K562 (cell line): ENCODE measurements around the gene DNMBP. TPM values are rescaled to one million over a fixed set of nuclear protein-coding genes. Genes with fewer than 3 reads are reported as not detected.
A peak's percentile ranks its signal among the peaks of the same experiment; 100 is the strongest.

Source experiments
- ATAC-seq: fragments of 200-7000 bp; cut with Tn5 transposase; 3 replicates; pipeline ENCODE4 v1.9.1; 2020; ENCODE audit warnings: moderate library complexity
- BruUV-seq: library from RNA; stranded (reverse); fragments of 400-500 nt; replicated peaks from 2 replicates; lab custom pipeline; 2021; lab: Mats Ljungman, UMichigan
- CTCF ChIA-PET: fragments of 300-600 bp; formaldehyde crosslinking; extraction: SDS; loops from one replicate; lab custom pipeline; 2021; ENCODE audit warnings: low intra/inter-chr PET ratio; lab: Yijun Ruan, JAX
- POLR2A ChIA-PET: fragments of 300-600, 350-650 bp; sonication (Branson Sonifier 250); formaldehyde crosslinking; extraction: SDS; loops from one replicate; lab custom pipeline; 2021; ENCODE audit warnings: antibody characterized with exemption, inconsistent platforms; lab: Yijun Ruan, JAX
- DNase-seq, 4 experiments: peaks; one replicate each; pipeline versions ENCODE4 v3.0.0 to v3.0.0-alpha.2; 2011 to 2018; ENCODE audit warnings: low spot score in 3 of 4, mixed read lengths in 3 of 4; ENCODE audit errors: extremely low read depth in 1 of 4
- FAIRE-seq: peaks from 2 replicates; lab custom pipeline; 2011; peaks lifted over from hg19 to GRCh38; lab: Jason Lieb, UNC
- H2AFZ ChIP-seq: 2 replicates; pipeline ENCODE4 v1.6.0; 2011; ENCODE audit warnings: low read depth, low read length, control low read depth, inconsistent platforms
- H3K27ac ChIP-seq: fragments of 200-600 bp; 3 replicates; pipeline ENCODE4 v1.8.0; 2011; ENCODE audit warnings: low read depth, mild to moderate bottlenecking, control low read depth, inconsistent platforms, low read length, moderate library complexity, mixed read lengths; ENCODE audit errors: extremely low read depth
- H3K27me3 ChIP-seq, 2 experiments: fragments of 300-600 bp in 1 of 2; 2 replicates in 1 of 2; 3 replicates in 1 of 2; pipeline versions ENCODE4 v1.6.0 to v1.8.0; 2011; ENCODE audit warnings: inconsistent platforms in 2 of 2, low read length in 2 of 2, mild to moderate bottlenecking in 1 of 2, mixed read lengths in 1 of 2, moderate library complexity in 1 of 2; ENCODE audit not compliant: control insufficient read depth in 2 of 2, insufficient read depth in 2 of 2
- H3K36me3 ChIP-seq: fragments of 300-600 bp; 3 replicates; pipeline ENCODE4 v1.8.0; 2011; ENCODE audit warnings: mild to moderate bottlenecking, low read length, inconsistent platforms; ENCODE audit not compliant: control insufficient read depth, insufficient read depth
- H3K4me1 ChIP-seq, 2 experiments: fragments of 200-600 bp in 1 of 2; replicated peaks in 1 of 2; 2 replicates in 1 of 2; 3 replicates in 1 of 2; pipeline versions ENCODE4 v1.5.1 to v1.8.0; 2011; ENCODE audit warnings: inconsistent platforms in 2 of 2, low read length in 2 of 2, mild to moderate bottlenecking in 1 of 2, mixed read lengths in 1 of 2, moderate library complexity in 1 of 2; ENCODE audit not compliant: control insufficient read depth in 2 of 2, insufficient read depth in 2 of 2
- H3K4me2 ChIP-seq: 2 replicates; pipeline ENCODE4 v1.6.1; 2011; ENCODE audit warnings: low read length, control low read depth, inconsistent platforms, mixed read lengths; ENCODE audit not compliant: insufficient read depth
- H3K4me3 ChIP-seq: fragments of 200-600 bp; sonication (generic), shearing (Covaris generic); 2 replicates; pipeline ENCODE4 v1.5.1; 2016; ENCODE audit warnings: control low read depth, inconsistent platforms
- H3K79me2 ChIP-seq: fragments of 200-600 bp; 3 replicates; pipeline ENCODE4 v1.8.0; 2011; ENCODE audit warnings: low read length, inconsistent platforms; ENCODE audit not compliant: control insufficient read depth, insufficient read depth
- H3K9ac ChIP-seq, 2 experiments: 2 replicates each; pipeline versions ENCODE4 v1.6.0 to v1.6.1; 2011; ENCODE audit warnings: low read depth in 2 of 2, low read length in 2 of 2, control low read depth in 1 of 2, inconsistent platforms in 1 of 2, mild to moderate bottlenecking in 1 of 2, mixed read lengths in 1 of 2; ENCODE audit not compliant: insufficient read depth in 1 of 2
- H3K9me1 ChIP-seq: one replicate; pipeline ENCODE4 v1.6.0; 2011; ENCODE audit warnings: inconsistent platforms, mild to moderate bottlenecking, low read length, moderate library complexity; ENCODE audit not compliant: control insufficient read depth, insufficient read depth
- H3K9me3 ChIP-seq: replicated peaks from 2 replicates; pipeline ENCODE4 v1.5.1; 2011; ENCODE audit warnings: low read depth, low read length, inconsistent platforms; ENCODE audit not compliant: control insufficient read depth, insufficient read depth
- H4K20me1 ChIP-seq: replicated peaks from 2 replicates; pipeline ENCODE4 v1.6.1; 2011; ENCODE audit warnings: low read length, inconsistent platforms, mixed read lengths; ENCODE audit not compliant: control insufficient read depth, insufficient read depth
- ARID2 ChIP-seq: fragments of 450-650 bp; IDR thresholded peaks from 2 replicates; pipeline ENCODE4 v1.6.1; 2017; ENCODE audit warnings: antibody characterized with exemption, mild to moderate bottlenecking
- ATF3 ChIP-seq, 2 experiments: fragments of 450-650 bp in 1 of 2; sonication (generic) in 1 of 2; formaldehyde crosslinking in 1 of 2; IDR thresholded peaks in 1 of 2; conservative IDR thresholded peaks in 1 of 2; 2 replicates each; pipeline versions ENCODE4 v1.6.1 to v1.8.1; 2016 to 2023; ENCODE audit warnings: mild to moderate bottlenecking in 2 of 2, moderate library complexity in 2 of 2, inconsistent platforms in 1 of 2, missing genetic modification reagents in 1 of 2
- COPS2 ChIP-seq: fragments of 450-650 bp; conservative IDR thresholded peaks from 2 replicates; pipeline ENCODE4 v1.6.1; 2016; ENCODE audit warnings: mild to moderate bottlenecking, moderate library complexity
- CREB1 ChIP-seq, 2 experiments: sonication (generic) in 1 of 2; formaldehyde crosslinking in 1 of 2; IDR thresholded peaks; 2 replicates each; pipeline versions ENCODE4 v1.6.1 to v1.8.0; 2012 to 2022; ENCODE audit warnings: inconsistent platforms in 1 of 2, mild to moderate bottlenecking in 1 of 2, missing genetic modification reagents in 1 of 2, moderate library complexity in 1 of 2
- E2F6 ChIP-seq, 2 experiments: IDR thresholded peaks; 2 replicates each; pipeline ENCODE4 v1.6.1; 2011; ENCODE audit warnings: borderline replicate concordance in 1 of 2, control low read depth in 1 of 2, low read depth in 1 of 2, low read length in 1 of 2, mild to moderate bottlenecking in 1 of 2, mixed read lengths in 1 of 2, moderate library complexity in 1 of 2; ENCODE audit not compliant: insufficient read depth in 1 of 2, insufficient read length in 1 of 2, poor library complexity in 1 of 2, severe bottlenecking in 1 of 2; ENCODE audit errors: extremely low read depth in 1 of 2
- LARP7 ChIP-seq: fragments of 450-650 bp; IDR thresholded peaks from 2 replicates; pipeline ENCODE4 v1.6.1; 2016
- MTA2 ChIP-seq: fragments of 450-650 bp; IDR thresholded peaks from 2 replicates; pipeline ENCODE4 v1.6.1; 2016; ENCODE audit warnings: low read depth
- NBN ChIP-seq: fragments of 450-650 bp; IDR thresholded peaks from 2 replicates; pipeline ENCODE4 v1.6.1; 2016; ENCODE audit warnings: low read depth, mild to moderate bottlenecking
- NFRKB ChIP-seq: fragments of 450-650 bp; IDR thresholded peaks from 2 replicates; pipeline ENCODE4 v1.6.1; 2016; ENCODE audit warnings: low read depth
- SPI1 ChIP-seq: IDR thresholded peaks from 2 replicates; pipeline ENCODE4 v1.6.1; 2011; ENCODE audit warnings: low read depth, low read length, control low read depth, borderline replicate concordance
- ZC3H11A ChIP-seq: IDR thresholded peaks from 2 replicates; pipeline ENCODE4 v1.6.1; 2012; ENCODE audit warnings: low read depth, low read length, improper control_type of control experiment
- WGBS: fragments of 100-300 bp; shearing (Covaris generic); methylation state at CpG from one replicate; pipeline ENCODE4 v1.1.6; 2016; ENCODE audit warnings: low coverage, mixed read lengths; ENCODE audit not compliant: insufficient coverage; ENCODE audit errors: missing lambda C conversion rate; 5-methylcytosine and 5-hydroxymethylcytosine counted together
- in situ Hi-C: fragments of 300-500 bp; cut with MboI; formaldehyde crosslinking; loops from 4 replicates; pipeline ENCODE4 v1.15.0; 2018; ENCODE audit warnings: inconsistent platforms, mixed read lengths
- intact Hi-C: fragments of 100-400 bp; cut with micrococcal nuclease; formaldehyde crosslinking; loops from 2 replicates; pipeline ENCODE4 v1.14.2; 2022
- polyA plus RNA-seq, 8 experiments: library from polyadenylated mRNA; depleted of rRNA in 4 of 8; stranded (reverse) in 5 of 8; unstranded in 3 of 8; fragments of >200 nt; fragmentation: Nextera tagmentation in 2 of 8; fragmentation: Illumina TruSeq in 1 of 8; extraction: Ambion mirVana in 2 of 8; extraction: Trizol in 1 of 8; gene quantifications; 2 replicates each; pipeline versions ENCODE4 v1.2.1 to v1.2.3, GENCODE V29; 2011 to 2014; ENCODE audit warnings: inconsistent platforms in 1 of 8, missing spikeins in 1 of 8
- total RNA-seq, 7 experiments: library from RNA; depleted of rRNA in 6 of 7; stranded (reverse); fragments of >200 nt in 6 of 7; fragmentation: Illumina TruSeq in 2 of 7; extraction: Trizol in 2 of 7; gene quantifications; 2 replicates each; pipeline versions ENCODE4 v1.2.1 to v1.2.3, GENCODE V29; 2011 to 2021; ENCODE audit warnings: low replicate concordance in 1 of 7

DNMBP gene
- total and polyA plus RNA-seq, 9 of the 15 experiments (the other 6 are each of a cell fraction or from before 2014, with no cell fraction given) = 0.83 to 3.7 (median 2.2) TPM

GRCh38 chr10:99912041-99912440 is 97.7 kb downstream of the DNMBP start:
- no peak overlapping the region for H3K27ac ChIP-seq
- no peak overlapping the region for H3K4me2 ChIP-seq
- FAIRE-seq (no peak), DNase-seq (no peak), ATAC-seq (no peak)
- CTCF ChIA-PET = no interaction called here
- POLR2A ChIA-PET = no interaction called here
- no peaks in the 10 kb centered on the region for H3K27me3 ChIP-seq
- H3K4me3 ChIP-seq = no peak overlapping the region
- H3K4me1 ChIP-seq = peaks cover 0 to 5% of the 10 kb centered on the region in 2 experiments; a peak in 1 of 5 replicates
- intact Hi-C loops = no loop called here
- H3K36me3 ChIP-seq = no peaks in the 10 kb centered on the region
- no peak overlapping the region for H3K9ac ChIP-seq
- no peak overlapping the region for H2AFZ ChIP-seq
- in situ Hi-C loops = no loop called here
- no peaks in the 10 kb centered on the region for H4K20me1 ChIP-seq
- TF ChIP-seq MTA2 (no peak), ARID2 (no peak)
- no peaks in the 10 kb centered on the region for H3K9me1 ChIP-seq
- no peaks in the 10 kb centered on the region for H3K9me3 ChIP-seq
- no TSS peak for BruUV-seq
- H3K79me2 ChIP-seq = no peaks in the 10 kb centered on the region

- H2AFZ ChIP-seq = no peak overlapping the region
- intact Hi-C loops (no loop called here), in situ Hi-C loops (no loop called here)
- no peaks in the 10 kb centered on the region for H3K36me3 ChIP-seq
- 41% methylated on average over 3 of the region's 3 CpGs for WGBS
- H3K27me3 ChIP-seq = no peaks in the 10 kb centered on the region
- H3K9me1 ChIP-seq = no peaks in the 10 kb centered on the region
- no peak overlapping the region for H3K4me2 ChIP-seq
- no peak overlapping the region for H3K4me3 ChIP-seq
- H3K4me1 ChIP-seq = peaks cover 0 to 7% of the 10 kb centered on the region in 2 experiments; a peak in 1 of 5 replicates
- no peak overlapping the region for H3K9ac ChIP-seq
- no peak overlapping the region for H3K27ac ChIP-seq
- no peaks in the 10 kb centered on the region for H3K79me2 ChIP-seq
- POLR2A ChIA-PET = interaction anchor here (1.7 kb wide), 1 partner anchor 15 kb away, joined by 4 read pairs; no protein-coding TSS in a partner anchor
- BruUV-seq = no TSS peak
- CTCF ChIA-PET = no interaction called here
- TF ChIP-seq NBN = no peak
- TF ChIP-seq ATF3 (IDR thresholded peaks at IDR 0.05) = 0 out of 2 replicates have a peak, but pooled peaks have one; percentile 39
- no peak for TF ChIP-seq ATF3 (CRISPR knock-in tag; conservative IDR thresholded peaks at IDR 0.05)
- no peak for TF ChIP-seq COPS2
- TF ChIP-seq NFRKB = no peak
- TF ChIP-seq LARP7 = no peak
- TF ChIP-seq SPI1 = peak; percentile 63; the same call in 1 of the 2 replicates
- no peak for TF ChIP-seq CREB1 (IDR thresholded peaks at IDR 0.05)
- TF ChIP-seq CREB1 (CRISPR knock-in tag; IDR thresholded peaks at IDR 0.05) = no peak
- TF ChIP-seq ZC3H11A = no peak
- no peak for TF ChIP-seq E2F6 (IDR thresholded peaks at IDR 0.05; ENCODE audit: borderline replicate concordance in 1 of 2, extremely low read depth in 1 of 2, insufficient read depth in 1 of 2, insufficient read length in 1 of 2, low read depth in 1 of 2, low read length in 1 of 2, poor library complexity in 1 of 2, severe bottlenecking in 1 of 2)
- FAIRE-seq (no peak), DNase-seq (no peak), ATAC-seq (no peak)
- H4K20me1 ChIP-seq = no peaks in the 10 kb centered on the region
- H3K9me3 ChIP-seq = no peaks in the 10 kb centered on the region
These were observed 101.2 kb downstream of the DNMBP start for GRCh38 chr10:99908512-99908911.
